Ammon's horn (tissue), 1 donor: Measurements from ENCODE around the gene P2RY14.
A peak's percentile ranks its signal among the peaks of the same experiment; 100 is the strongest.

Experiments
- DNase-seq: peaks from one replicate; pipeline ENCODE4 v3.0.0-alpha.2; 2016; ENCODE audit warnings: low spot score

The P2RY14 gene

DNA sequence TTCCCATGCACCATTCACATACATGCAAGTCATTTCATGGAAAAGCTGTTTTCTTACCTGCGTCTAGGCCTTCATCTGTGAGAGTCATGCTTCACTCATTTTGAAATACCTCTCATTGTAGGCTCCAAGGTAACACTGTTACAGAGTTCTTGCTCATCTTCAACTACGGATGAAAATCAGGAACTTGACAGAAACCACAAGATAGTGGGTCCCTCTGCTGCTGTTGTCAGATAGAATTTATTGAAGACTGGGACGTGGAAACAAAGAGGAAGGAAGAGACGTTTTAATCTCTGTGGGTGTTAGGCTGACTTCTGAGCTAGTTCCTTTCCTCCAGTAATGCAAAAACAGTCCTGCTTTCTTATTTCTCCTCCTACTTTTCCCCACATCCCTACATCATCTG is at the start of gene P2RY14:
Gene P2RY14 (minus strand): TSS at position 313 of the 400 bp plus-strand sequence. CDS start 64,226 bp downstream, outside the sequence.
- peak; percentile 49 for DNase-seq

DNA sequence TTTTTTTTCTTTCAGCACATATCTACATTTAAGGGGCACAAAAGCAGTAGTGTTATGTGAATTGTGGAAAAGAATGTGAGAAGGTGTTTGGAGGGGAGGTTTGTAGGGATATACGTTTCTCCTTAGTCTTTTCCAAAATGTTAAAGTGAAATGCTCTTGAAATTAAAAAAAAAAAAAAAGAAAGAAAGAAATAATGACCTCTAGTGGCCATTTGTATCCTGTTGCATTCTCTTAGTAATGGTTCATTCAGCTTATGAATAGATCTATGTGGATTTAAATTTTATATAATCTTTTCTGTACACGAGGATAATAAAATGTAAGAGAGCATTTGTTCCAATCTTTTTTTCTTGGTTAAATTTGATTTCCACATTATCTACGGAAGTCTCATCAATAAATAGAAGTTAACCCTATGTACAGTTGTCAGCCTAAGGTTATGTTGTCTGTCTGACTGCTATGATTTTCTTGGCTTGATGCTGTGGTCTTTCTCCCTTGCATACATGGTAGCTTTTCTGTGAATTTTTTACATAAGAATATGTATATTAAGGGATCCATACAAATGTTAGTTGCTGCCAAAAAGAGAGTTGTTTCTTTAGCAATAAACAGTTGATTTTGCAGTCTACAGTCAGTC is 49.3 kb upstream of the P2RY14 start:
- DNase-seq = no peak

GRCh38 chr3:151322511-151322910 is 44.2 kb upstream of the P2RY14 start:
- no peak for DNase-seq

DNA sequence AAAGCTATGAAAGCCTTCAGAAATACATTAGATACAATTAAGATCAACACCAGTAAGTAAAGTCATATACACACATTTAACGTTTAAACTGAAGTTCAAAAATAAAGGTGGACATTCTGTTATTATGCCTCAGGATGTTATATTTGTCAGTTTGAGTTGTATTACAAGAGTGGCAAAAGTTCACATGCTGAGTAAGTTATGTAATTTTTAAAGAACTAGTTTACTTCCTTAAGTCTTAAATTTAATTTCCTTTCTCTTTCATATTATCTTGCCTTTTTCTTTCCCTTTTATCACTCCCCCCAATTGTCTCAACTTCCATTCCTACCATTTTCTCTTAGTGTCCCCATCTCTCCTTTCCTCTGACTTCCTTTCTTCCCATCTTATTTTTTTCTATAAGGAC is 43.2 kb upstream of the P2RY14 start:
- DNase-seq = no peak

DNA sequence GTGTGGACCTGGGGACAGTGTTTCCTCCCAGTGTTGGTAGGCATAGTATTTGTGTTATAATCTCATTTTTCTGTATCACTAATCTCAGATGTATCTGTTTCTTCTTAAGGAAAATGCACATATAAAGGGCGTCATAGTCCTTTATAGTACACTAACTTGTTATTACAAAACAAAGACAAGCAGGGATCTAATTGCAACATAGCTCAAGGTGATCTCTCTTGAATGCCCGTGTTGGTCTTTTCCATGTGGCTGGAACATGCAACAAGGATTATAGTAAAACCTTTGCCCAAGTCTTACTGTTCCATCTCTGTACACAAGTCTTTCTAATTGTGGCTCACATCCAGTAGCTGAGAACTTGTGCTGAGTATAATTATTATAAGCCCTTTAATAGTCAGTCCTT is 41.8 kb upstream of the P2RY14 start:
- no peak for DNase-seq

GRCh38 chr3:151319628-151320027 is 41.3 kb upstream of the P2RY14 start:
- DNase-seq = no peak

GRCh38 chr3:151318991-151319390 is 40.6 kb upstream of the P2RY14 start:
- no peak for DNase-seq

- DNase-seq = no peak
Observed at GRCh38 chr3:151318313-151318712, 40.0 kb upstream of the P2RY14 start.

GRCh38 chr3:151316267-151316991 is 38.1 kb upstream of the P2RY14 start, which contains the start of gene GPR87:
TSS of gene GPR87 (minus strand) at chr3:151316820. CDS start at chr3:151300100, 16,720 bp downstream.
- DNase-seq = no peak

- DNase-seq = no peak
Observed at GRCh38 chr3:151315846-151316245, 37.5 kb upstream of the P2RY14 start.

- no peak for DNase-seq
Observed at GRCh38 chr3:151315136-151315535, 36.8 kb upstream of the P2RY14 start.

DNA sequence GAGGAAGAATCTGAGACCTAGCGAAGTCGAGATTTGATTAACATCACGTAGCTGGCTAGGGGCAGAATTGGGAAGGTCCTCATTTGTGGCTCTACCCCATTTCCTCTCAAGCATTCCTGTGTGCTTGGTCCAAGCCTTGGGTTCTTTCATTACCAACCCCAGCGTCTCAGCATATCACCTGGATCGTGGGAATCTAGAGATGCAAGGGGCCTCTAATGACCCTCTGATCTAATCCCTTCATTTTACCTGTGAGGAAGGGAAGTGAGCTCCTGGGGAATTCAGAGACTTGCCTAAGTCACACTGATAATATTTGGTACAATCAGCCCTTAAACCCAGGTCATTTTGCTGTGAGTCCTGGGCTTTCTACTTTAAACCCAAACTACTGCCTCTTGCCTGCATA is 36.3 kb upstream of the P2RY14 start:
- no peak for DNase-seq

- DNase-seq = no peak
Observed at GRCh38 chr3:151314137-151314536, 35.8 kb upstream of the P2RY14 start.

DNA sequence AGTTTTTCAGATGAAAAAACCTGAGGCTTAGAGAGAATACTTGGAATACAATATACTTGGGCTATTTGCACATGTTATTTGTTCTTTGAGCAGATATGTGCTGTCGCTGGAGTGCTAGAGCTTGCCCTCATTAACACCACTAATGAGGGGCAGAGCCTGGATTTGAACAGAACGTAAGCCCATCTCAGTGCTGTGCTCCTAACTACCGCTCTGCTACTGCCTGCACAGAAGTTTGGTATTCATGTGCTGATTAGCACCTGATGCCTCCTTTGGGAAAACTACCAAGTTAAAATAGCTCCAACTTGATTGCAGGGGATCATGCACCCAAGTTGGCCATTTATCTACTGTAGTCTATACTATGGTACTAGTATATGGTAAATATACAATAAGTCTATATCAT is 34.6 kb upstream of the P2RY14 start:
- no peak for DNase-seq

DNA sequence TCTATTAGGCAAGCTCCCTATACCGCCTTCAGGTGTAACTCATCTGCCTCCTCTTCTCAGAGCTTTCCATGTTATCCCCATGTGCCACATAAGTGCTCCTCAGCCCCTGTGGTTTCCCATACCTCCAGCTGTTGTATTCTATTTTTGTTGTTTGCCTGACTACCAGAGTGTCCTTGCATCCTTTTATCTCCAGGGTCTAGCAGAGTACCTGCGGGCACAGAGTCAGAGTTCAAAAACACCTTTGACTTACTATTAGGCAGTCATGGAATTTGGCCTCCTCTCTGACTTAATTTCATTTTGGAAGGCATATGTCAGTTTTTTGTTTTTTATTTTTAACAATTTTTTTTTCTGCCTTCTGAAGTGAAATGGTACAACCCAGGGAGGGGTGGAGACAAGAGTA is 31.2 kb upstream of the P2RY14 start:
- DNase-seq = no peak

GRCh38 chr3:151307583-151308488 is 29.5 kb upstream of the P2RY14 start:
- DNase-seq = no peak

DNA sequence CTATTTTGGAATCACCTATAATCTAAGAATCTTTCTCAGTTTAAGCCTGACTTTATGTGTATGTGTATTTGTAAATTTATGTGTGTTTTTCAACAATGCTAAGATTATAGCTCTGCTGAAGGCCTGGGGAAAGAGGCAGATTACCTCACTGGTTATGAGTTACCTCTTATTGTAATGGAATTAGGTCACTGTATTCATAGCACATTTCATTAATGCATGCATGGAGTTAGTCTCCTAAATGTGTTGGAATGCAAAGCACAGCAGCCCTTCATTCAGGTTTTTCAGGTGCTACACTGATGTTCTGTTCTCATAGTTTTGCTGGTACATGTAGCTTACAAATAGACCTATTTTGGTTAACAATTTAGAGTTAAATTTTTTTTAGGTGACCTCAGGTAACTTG is 28.8 kb upstream of the P2RY14 start:
- DNase-seq = no peak

GRCh38 chr3:151306168-151306810 is 27.9 kb upstream of the P2RY14 start:
- no peak for DNase-seq

- no peak for DNase-seq
Observed at GRCh38 chr3:151305775-151306151, 27.4 kb upstream of the P2RY14 start.

GRCh38 chr3:151305060-151305774 is 26.9 kb upstream of the P2RY14 start:
- DNase-seq = peak; percentile 38

DNA sequence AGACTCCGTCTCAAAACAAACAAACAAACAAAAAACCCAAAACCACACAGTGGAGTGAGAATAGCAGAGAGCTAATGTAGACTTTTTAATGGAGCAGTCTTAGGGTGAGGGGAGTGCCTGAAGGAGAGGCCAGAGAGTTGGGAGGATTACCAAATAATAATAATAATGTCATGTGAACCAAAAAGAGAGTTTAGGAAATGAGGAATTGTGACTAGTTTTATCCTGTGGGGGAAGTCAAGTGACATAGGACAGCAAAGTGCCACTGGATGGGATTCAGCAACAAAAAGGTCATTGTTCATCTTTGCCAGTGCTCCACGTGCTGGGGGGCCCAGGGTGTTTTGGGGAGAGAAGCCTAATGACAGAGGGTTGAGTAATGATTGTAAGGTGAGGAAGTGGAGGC is 25.4 kb upstream of the P2RY14 start:
- DNase-seq = no peak

- no peak for DNase-seq
Observed at GRCh38 chr3:151301787-151302186, 23.4 kb upstream of the P2RY14 start.
